Retinal pigment epithelial cell (primary cell): ENCODE results near the gene BIN1.
"Not testable (repeated sequence)": the region's sequence is repeated elsewhere in the genome, so short reads cannot be mapped to it uniquely, and the experiment has no call there.

Experiments used
- DNase-seq: peaks from one replicate; pipeline ENCODE4 v3.0.0-alpha.2; 2010; ENCODE audit warnings: low read depth
- H3K4me3 ChIP-seq: 2 replicates; pipeline ENCODE4 v1.5.1; 2011; ENCODE audit warnings: mild to moderate bottlenecking, low read length, control low read depth, moderate library complexity
- TF ChIP-seq, protein P1 (sequence below): conservative IDR thresholded peaks from 2 replicates; pipeline ENCODE4 v1.5.1; 2011; ENCODE audit warnings: low read depth, low read length, control low read depth, inconsistent platforms

Gene BIN1

DNA sequence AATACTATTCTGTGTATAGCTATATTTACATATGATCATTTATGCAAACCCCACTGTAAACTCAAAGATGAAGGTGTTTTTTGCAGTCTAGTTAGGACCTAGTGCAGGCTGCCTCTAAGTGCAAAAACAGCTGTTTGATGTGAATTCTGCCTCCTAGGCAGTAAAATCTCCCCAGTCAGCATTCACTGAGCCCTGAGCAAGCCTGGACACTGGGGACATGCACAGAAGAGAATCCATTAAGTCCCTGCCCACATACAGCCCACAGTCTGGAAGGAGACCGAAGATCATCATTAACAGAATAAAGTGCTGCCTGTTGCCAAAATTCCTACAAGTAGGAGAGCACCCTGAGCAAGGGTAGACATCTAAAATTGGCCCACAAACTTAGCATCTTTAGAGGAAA is 14.4 kb upstream of the BIN1 start:
- no peak for DNase-seq
- H3K4me3 ChIP-seq = no peak overlapping the region
- TF ChIP-seq, protein P1, sequence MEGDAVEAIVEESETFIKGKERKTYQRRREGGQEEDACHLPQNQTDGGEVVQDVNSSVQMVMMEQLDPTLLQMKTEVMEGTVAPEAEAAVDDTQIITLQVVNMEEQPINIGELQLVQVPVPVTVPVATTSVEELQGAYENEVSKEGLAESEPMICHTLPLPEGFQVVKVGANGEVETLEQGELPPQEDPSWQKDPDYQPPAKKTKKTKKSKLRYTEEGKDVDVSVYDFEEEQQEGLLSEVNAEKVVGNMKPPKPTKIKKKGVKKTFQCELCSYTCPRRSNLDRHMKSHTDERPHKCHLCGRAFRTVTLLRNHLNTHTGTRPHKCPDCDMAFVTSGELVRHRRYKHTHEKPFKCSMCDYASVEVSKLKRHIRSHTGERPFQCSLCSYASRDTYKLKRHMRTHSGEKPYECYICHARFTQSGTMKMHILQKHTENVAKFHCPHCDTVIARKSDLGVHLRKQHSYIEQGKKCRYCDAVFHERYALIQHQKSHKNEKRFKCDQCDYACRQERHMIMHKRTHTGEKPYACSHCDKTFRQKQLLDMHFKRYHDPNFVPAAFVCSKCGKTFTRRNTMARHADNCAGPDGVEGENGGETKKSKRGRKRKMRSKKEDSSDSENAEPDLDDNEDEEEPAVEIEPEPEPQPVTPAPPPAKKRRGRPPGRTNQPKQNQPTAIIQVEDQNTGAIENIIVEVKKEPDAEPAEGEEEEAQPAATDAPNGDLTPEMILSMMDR = no peak

DNA sequence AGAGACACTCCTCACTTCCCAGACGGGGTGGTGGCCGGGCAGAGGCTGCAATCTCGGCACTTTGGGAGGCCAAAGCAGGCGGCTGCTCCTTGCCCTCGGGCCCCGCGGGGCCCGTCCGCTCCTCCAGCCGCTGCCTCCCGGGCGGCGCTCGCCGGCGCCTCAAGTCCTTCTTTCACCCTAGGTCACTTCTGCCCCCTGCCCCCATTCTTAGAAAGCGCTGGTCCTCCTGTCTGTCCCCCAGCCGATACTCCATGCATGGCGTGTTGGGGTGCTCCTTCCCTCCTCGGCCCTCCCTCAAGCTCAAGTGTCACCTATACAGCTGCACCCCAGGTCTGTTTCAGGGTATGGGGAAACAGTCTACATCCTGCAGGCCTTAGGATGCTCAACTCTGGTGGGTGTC is 13.5 kb upstream of the BIN1 start:
- H3K4me3 ChIP-seq, DNase-seq: not testable (repeated sequence)

DNA sequence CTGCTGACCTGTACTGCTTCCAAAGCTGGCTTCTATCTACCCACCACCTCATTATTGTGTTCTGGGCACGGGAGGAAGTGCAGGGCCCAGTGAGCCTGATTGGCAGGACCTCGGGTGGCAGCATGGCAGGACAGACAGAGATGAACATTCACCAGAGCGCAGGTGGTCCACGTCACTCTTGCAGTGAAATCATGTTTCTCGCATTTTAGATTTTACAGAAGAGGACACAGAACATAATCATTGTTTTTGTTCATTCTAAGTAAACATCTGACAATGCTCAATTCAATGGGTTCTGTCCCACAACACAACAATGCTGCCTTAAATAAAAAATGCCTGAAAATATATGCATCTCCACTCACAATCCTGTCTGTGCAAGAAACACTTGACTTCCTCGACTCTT is 11.5 kb upstream of the BIN1 start:
- H3K4me3 ChIP-seq = no peak overlapping the region
- DNase-seq = no peak

DNA sequence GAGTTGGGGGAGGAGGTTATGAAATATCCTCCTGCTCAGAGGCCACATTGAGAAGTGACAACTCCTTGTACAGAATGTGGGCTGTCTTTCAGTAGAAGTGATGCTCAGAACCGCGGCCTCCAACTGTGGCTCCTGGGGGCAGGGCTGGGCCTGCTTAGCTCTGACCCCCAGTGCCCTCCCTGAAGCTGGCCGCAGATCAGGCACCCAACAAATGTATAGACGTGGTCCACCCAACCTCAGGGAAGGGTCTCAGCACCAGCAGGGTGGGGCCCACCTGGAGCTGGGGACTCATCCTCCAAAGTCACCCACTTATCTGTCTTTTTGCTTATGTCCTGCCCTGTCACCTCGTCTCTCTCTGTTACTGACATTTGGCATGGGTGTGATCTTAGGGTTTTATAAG is 11.1 kb upstream of the BIN1 start:
- TF ChIP-seq, protein P1 = no peak
- H3K4me3 ChIP-seq = no peak overlapping the region
- no peak for DNase-seq

More for the DNA sequence above, 11.5 kb upstream of the BIN1 start:
- TF ChIP-seq, protein P1 = no peak

DNA sequence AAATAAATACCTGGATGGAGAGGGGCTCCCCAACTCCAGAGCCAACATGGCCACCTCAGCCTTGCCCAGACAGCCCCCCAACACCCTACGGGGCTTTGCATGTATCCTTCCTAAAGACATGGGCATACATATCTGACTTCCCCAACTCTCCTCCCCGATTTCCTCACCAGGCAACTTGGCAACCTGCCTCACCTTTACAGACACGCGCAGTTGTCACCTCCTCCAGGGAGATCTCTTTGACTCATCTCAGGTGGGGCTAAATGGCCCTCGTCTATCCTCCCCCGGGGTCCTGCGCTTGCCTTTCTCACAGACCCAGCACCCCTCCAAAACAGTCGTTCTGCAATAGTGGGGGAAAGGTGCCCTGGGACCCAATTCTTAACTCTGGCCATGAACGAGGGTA is 10.6 kb upstream of the BIN1 start:
- no peak for DNase-seq
- TF ChIP-seq, protein P1 = no peak
- H3K4me3 ChIP-seq = no peak overlapping the region

DNA sequence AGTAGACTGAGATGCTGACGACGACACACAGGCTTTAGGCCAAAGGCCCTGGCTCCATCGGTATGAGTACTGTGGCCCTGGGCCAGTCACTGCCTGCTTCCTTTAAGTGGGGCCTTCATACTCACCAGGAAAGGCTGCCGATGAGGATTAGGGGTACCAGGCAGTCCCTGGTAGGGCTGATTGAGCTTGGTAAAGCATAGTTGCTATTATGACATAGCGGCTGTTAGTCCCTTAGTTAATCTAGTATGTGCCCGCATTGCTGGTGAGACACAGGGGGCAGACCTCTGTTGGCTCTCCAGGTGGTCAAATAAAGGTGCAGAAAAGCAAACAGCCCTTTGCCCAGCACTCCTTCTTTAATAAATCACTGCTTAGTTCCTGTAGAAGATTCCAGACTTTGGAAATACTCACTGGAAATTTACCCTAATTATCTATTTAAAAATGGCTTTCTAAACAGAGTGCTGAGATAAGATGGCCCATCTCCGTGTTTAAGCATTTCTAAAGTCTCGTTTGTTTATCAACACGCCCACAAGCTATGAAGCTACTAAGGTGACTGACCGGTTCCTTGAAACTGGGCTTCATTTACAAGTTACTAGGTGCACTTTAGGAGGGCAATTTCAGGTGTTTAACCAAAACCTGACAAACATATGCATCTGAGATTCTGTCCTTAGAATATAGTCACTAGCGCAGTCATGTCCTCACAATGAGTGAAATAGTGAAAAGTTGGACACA is 8.7 kb upstream of the BIN1 start:
- TF ChIP-seq, protein P1 = peak; percentile 20
- peak; percentile 97 for DNase-seq
- H3K4me3 ChIP-seq = no peak overlapping the region

DNA sequence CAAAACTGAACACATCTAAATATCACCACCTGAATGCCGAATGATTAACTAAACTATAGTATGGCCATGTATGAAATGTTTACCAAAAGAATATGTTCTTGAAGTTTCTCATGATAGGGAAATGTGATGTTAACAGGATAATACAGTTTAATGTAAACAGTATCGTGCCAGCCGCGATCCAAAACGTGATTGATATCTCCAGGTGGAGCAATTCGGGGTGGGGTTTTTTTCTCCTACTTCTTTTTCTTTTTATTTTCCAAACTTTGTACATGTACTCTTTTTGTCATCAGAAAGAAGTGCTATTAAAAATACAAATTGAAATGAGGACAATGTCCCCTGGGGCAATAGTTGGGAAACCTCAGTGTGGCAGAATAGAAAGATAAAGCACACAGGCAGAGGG is 4.0 kb upstream of the BIN1 start:
- TF ChIP-seq, protein P1 = no peak
- H3K4me3 ChIP-seq = no peak overlapping the region
- DNase-seq = no peak
